Head of caudate nucleus (tissue), 42 donors: ENCODE results near the gene ARHGAP18.
A peak's percentile ranks its signal among the peaks of the same experiment; 100 is the strongest.

Experiments used
- DNase-seq, 42 donors: peaks; one replicate each; pipeline versions ENCODE4 v3.0.0 to v3.0.0-alpha.2; 2020 to 2021; ENCODE audit warnings: mixed read lengths in 7 of 42
- intact Hi-C: fragments of 100-400 bp; cut with DNase I; formaldehyde crosslinking; loops from one replicate; pipeline ENCODE4 v1.15.0; 2022

The ARHGAP18 gene, protein sequence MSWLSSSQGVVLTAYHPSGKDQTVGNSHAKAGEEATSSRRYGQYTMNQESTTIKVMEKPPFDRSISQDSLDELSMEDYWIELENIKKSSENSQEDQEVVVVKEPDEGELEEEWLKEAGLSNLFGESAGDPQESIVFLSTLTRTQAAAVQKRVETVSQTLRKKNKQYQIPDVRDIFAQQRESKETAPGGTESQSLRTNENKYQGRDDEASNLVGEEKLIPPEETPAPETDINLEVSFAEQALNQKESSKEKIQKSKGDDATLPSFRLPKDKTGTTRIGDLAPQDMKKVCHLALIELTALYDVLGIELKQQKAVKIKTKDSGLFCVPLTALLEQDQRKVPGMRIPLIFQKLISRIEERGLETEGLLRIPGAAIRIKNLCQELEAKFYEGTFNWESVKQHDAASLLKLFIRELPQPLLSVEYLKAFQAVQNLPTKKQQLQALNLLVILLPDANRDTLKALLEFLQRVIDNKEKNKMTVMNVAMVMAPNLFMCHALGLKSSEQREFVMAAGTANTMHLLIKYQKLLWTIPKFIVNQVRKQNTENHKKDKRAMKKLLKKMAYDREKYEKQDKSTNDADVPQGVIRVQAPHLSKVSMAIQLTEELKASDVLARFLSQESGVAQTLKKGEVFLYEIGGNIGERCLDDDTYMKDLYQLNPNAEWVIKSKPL

DNA sequence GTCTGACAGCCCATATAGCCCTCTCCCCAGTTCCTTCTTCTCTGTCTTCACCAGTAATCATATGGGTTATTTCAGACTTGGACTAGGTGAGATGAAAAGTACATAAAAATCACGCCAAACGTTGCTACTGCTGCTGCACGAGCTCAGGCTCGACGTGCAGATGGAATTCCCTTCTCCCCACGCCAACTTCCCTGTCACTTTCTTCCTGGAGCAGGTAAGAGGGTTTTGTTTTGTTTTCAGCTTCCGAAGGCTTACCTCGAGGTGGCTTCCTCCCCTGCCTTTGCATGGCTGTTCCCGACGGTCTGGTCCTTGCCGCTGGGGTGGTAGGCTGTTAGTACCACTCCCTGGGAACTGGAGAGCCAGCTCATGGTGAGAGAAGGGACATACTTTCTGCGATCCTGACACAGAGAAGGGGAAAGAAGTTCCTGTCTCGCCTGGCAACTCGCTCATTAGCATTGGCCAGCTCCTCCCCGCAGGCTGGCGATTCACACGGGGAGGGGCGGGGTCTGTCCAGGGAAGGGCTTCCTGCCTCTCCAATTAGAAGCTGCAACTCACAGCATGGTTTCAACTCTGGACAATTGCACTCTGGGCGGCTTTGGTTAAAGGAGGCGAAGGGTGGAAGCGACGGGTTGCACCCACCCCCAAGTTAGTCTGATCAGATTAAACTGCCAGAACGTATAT, at the start of gene ARHGAP18:
Gene ARHGAP18, minus strand, starts transcription at position 409 of the 681 bp plus-strand sequence. Its CDS starts 41 bp downstream, at position 368.
- peak; percentile 39 to 83 (median 70) for DNase-seq
- intact Hi-C loops = no loop called here

DNA sequence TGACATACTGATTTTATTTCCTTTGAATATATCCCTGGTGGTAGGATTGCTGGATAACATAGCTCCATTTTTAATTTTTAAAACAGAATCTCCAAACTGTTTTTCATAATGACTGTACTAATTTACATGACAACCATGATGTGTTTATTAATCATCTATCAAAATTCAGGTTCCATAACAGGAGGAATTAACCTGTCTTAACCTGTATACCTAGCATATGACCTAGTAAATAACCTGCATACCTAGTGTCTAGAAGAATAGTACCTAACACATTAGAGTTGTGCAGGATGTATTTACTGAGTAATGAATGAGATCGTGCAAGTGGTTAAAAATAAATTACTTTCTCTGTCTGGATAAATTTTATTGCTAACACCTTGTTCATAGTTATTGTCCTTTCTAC, 45.8 kb upstream of the ARHGAP18 start:
- no peak for DNase-seq
- intact Hi-C loops = no loop called here

DNA sequence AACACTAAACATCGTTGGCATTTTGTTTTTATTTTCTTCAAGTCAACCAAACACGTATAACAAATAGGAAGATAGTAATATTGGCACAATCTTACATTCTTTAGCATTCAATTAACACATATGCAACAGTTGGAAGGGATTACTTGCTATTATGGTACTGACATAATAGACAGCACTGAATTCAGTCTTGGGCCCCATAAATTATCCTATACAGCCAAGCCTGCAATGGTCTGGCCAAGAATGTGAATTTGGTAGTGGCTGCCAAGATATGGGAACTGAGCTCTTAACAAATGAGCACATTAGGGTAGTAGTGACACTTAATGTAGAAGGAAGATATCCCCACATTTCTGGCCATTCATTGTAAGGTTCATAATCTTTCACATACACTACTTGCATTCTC, 44.8 kb upstream of the ARHGAP18 start:
- intact Hi-C loops = no loop called here
- no peak for DNase-seq

DNA sequence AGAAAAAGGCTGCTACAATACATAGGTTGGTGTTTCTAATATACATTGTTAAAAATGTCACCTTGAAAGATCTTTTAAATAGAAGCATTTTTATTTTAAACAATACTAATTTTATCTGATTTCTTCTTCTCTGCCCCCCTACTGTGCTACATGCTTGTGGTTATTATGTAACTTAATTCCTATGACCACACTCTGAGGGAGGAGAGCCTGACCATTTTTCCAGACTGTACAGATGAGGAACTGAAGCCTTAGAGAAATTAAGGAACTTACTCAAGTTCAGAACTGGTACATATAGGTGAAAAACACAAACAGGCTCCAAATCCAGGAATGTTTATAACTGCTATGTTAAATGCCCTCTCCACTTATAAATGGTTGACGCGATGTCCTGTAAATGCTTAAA, 43.4 kb upstream of the ARHGAP18 start:
- intact Hi-C loops = no loop called here
- DNase-seq = no peak

DNA sequence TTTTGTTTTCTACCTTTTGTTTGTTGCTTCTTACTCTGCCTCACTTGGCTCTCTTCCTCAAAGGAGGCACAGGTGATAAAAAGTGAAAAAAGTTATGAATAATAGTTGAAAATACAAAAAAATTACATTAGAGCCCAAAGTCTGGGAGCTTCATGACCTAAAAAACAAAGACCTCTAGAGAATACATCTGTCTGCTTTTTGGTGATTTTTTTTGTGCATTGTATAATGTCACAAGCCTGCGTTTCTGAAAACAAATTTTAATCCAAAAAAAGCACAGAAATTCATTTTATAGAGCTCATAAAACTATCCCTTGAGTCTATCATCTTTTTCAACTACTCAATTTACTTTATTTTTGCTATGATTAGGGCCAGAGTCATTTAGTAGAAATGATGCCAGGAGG, 41.4 kb upstream of the ARHGAP18 start:
- no peak for DNase-seq

DNA sequence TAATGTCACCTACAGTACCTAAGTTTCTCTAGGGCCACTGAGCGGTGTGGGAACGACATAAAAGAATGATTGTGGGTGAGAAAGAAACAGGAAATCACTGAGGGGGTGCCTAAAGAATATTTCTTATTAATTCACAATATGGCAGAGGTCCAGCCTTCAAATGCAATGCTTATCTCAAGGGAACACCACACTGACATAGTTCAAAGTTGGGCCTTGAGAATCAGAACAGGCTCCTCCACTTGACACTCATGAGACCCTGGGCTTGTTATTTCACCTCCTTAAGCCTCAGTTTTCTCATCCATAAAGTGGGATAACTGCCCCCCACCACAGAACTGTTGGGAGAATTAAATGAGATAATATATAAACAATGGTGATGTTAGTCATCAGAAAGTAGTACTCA, 40.4 kb upstream of the ARHGAP18 start:
- intact Hi-C loops = no loop called here
- no peak for DNase-seq

More for the DNA sequence above, 41.4 kb upstream of the ARHGAP18 start:
- intact Hi-C loops = no loop called here

DNA sequence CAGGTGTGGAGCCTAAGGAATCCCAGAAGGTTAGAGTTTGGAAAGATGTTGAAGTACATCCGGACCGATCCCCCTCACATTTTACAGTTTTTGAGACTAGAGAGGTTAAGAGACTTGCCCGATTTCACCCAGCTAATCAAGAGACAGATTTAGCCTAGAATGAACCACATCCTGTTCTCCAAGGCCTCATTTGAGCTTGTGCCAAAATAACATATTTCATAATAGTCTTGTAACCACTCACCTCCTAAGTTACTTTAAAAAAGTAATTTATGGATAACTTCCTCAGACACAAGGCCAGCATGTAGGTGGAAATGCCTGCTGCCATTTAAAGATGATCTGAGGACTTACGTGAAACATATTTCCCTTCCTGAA, 39.8 kb upstream of the ARHGAP18 start:
- intact Hi-C loops = no loop called here

DNA sequence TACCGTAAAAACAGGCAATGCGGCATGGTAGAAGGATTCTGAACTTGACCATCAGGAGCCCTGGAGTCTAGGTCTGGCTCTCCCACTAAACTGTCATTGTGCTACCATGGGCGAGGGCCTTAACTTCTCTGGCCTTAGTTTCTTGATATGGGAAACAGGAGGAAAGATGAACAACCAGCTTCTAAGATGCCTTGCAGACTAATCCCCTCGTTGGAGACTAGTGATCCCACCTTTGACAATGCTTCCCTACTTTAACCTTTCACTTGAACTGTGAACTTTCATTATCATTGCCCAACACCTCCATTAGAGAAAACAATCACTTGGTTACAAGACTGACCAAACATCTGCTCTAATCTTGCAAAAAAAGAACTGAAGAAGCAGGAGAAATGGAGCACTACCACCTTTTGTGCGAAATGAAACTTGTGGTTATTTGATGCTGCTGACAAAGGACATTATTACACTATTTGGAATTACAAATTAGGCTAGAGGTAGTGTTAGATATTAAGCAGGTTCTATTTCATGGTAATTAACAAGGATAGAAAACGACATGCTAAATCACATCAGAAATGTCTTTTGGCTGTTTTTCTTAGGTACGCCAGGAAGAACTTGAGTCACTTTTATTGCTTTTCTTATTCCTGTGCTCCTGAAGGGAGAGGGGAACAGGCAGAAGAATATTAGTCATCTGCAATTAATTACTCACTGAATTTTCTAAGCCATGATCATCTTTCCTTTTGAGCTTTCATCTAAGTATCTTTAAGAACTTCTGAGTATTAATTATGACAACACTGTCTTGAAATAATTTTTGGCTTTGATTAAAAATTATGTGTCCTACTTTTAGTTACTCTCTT, 39.1 kb upstream of the ARHGAP18 start:
- intact Hi-C loops = no loop called here

More for the DNA sequence above, 39.8 kb upstream of the ARHGAP18 start:
- DNase-seq = no peak

DNA sequence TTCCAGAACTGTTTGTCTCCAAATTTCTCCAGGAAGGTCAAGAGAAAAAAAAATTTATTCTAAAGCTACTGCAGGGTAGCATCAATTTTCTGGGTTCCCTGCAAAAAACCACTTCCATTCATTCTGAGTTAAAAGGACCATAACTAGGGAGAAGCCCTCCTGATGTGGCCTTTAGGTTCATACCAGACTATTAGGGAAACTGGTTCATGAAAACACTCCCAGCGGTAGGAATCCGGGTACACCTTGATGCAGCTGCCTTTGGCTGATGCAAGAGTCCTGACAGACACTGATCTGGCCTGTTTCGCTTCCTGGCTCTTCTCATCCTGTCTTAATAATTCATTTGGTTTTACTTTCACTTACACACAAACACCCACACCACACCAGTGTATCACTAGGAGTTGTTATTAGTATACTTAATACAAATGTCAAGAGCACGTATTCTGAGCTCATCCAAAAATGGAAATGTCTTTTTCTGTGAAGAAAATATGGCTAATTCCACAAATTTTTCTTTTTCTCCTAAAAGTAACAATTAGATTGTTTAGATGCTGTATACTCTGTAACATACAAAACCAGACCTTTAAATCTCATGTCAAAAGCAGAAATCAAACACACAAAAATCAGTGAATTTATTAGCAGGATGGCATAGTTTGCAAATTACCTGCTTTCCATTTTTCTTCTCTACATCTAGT, 38.4 kb upstream of the ARHGAP18 start:
- peak in 2 of 42 donors; percentile 10 to 13 for DNase-seq
- intact Hi-C loops = no loop called here

More for the DNA sequence above, 39.1 kb upstream of the ARHGAP18 start:
- DNase-seq = no peak

DNA sequence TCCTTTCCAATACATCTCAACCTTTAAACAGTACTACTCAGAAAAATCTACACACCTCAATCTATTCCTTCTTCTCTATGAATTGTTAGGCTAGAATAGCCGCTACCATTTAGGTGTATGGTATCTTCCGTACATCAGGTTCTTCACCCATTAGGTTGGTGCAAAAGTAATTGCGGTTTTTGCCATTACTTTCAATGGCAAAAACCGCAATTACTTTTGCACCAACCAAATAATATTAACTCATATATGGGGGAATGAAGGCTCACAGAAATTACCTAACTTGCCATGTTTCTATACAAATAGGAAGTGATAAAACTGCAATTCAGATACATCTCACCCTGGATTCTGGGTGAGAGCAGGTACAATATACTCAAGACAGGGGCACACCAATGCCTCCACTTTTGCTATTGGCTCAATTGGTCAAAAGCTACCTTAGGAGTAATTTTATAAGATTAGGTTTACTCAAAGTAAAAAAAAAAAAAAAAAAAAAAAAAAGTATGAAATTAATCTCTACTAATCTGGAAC, 37.7 kb upstream of the ARHGAP18 start:
- intact Hi-C loops = no loop called here
- DNase-seq = no peak

DNA sequence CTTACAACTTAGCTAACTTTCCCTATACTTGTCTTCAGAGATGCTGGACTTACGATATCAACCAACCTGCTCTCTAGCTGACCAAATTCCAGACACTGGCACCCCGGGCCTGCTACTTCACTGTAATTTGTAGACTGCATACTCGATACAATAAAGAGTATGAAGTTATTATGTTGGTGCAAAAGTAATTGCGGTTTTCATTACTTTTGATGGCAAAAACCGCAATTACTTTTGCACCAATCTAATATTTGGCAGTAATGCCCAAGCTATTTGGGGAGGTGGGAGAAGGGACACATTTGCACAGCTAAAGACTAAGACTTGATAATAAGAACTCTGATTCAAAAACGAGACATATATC, 34.9 kb upstream of the ARHGAP18 start:
- DNase-seq = no peak
- intact Hi-C loops = no loop called here

DNA sequence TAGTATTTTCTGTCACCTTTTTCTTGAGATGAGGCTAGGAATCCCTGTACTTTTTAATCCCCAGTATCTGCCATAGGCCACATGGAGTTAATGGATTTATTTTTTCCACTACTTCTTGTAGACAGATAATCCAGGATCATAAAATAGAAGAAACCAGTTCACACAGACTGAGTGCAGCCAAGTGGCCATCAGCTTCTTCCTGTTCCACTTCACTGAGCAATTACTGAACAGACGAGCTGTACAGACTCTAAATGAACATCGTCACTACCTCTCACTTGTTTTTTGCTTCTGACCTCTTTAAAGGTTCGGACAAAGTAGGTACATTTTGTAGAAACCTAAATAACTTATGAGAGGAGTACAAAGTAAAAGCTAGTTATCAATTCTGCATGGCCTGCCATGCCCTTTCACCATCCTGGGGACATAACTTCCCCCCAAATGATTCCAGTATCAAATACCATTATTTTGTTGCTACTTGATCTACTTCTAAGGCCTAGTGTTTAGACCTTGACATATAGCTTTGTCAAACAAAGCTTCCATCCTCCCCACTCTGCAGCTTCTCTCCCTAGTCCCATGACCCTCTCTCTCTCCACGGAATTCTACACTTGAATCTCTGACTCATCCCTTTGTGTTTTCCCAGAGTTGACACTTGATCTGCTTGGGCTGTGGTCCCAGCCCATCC, 34.4 kb upstream of the ARHGAP18 start:
- DNase-seq = no peak

DNA sequence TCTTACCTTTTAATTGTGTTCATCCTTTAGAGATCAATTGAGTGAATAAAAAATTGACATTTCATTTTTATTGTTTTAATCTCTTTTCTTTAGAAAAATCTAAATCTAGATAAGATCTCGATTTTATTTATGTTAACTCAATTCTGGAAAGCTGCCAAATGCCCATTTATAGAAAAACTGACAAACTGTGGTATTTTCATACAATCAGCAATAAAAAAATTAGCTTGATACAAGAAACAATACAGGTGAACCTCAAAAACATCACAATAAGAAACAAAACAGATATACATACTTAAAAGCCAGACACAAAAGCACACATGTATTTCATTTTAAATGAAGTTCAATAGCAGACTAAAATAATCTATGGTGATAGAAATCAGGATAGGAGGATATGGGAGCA, 30.0 kb upstream of the ARHGAP18 start:
- intact Hi-C loops = no loop called here
- no peak for DNase-seq

More for the DNA sequence above, 34.4 kb upstream of the ARHGAP18 start:
- intact Hi-C loops = no loop called here

DNA sequence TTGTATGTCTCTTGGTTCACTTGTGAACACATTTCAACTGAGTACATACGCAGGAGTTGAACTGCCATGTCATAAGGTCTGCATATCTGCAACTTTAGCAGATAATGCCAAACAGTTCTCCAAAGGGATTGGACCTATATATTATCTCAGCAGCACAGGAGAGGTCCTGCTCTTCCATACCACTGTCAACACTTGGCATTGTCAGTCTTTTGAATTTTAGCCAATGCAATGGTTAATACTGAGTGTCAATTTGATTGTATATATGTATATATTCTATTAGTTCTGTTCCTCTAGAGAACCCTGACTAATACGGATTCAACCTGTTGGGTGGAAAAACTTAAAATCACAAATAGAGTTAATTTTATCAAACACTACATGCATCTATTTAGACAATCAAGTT, 26.1 kb upstream of the ARHGAP18 start:
- intact Hi-C loops = loop anchor here (10.0 kb wide), 1 partner anchor 131 kb away; no protein-coding TSS in a partner anchor
- DNase-seq = no peak

DNA sequence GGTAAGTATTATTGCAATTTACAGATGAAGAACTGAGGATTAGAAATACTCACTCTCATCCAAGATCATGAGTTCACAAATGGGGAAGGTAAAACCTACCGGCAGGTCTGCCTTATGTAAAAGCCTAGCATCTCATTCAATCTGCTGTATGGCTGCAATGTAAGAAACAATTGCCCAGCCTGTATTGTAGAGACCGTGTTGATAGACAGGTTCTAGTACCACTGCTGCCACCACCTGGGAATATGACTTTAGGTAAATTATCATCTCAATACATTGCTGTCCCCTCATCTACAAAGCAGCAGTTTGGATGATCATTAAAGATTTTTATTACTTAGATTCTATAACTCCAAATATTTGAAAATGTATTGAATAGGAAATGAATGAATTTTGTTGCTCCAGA, 23.3 kb upstream of the ARHGAP18 start:
- intact Hi-C loops = loop anchor here (10.0 kb wide), 1 partner anchor 128 kb away; no protein-coding TSS in a partner anchor
- DNase-seq = no peak

DNA sequence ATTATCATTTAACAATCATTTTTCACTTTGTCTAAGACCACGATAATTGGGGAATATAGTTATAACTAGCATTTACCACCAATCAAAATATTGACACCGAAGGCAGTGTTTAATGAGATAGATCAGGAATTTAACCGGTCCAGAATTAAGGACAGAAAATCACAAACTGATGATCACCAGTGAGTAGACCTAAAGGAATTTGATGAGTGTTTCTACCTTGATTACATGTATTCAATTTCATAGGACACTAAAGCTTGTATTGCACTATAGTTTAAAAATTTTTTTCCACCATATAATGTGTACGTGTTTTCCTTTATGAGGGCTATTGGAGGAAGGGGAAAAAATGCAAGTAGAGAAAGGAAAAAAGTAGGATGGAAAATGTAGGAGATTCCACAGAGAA, 22.6 kb upstream of the ARHGAP18 start:
- intact Hi-C loops = loop anchor here (10.0 kb wide), 1 partner anchor 128 kb away; no protein-coding TSS in a partner anchor
- no peak for DNase-seq

DNA sequence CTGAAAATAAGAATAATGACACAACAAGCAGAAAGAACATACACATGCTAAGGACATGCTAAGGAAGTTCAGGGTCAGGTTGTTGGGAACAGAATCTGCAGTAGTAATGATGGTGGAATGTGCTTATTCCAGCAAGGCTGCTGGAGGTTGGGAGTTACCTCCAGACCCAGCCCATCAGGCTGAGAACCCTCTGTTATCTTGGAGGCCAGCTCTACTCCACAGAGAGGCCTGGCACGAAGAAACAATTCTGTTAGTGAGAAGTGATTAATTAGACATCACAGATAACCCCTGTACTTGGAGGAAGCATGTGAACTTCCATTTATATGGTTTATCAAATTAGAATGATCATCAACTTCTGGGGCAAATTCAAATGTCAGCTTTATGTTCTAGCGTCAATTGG, 22.1 kb upstream of the ARHGAP18 start:
- intact Hi-C loops = loop anchor here (10.0 kb wide), 1 partner anchor 127 kb away; no protein-coding TSS in a partner anchor
- no peak for DNase-seq

DNA sequence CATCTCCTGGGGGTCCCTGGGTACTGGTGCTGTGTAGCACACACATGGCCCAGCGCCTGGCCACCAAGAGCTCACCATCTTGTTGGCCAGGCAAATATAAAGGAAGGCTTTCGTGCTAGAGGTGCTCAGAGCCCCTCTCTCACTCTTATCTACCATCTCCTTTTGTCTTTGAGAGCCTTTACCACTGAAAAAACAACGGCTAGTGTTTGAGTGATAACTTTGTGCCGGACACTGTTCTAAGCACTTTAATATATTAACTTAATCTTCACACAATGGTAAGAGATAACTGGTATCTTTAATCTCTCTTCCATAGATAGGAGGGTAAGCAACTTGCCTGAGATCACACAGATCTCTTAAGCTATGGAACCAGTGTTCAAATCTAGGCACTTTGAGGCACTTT, 21.5 kb upstream of the ARHGAP18 start:
- intact Hi-C loops = loop anchor here (10.0 kb wide), 1 partner anchor 127 kb away; no protein-coding TSS in a partner anchor
- DNase-seq = no peak
